Measurements from ENCODE around the gene MANSC4. TPM values are rescaled to one million over a fixed set of nuclear protein-coding genes. Genes with fewer than 3 reads are reported as not detected.

Gene MANSC4
- total and polyA plus RNA-seq, 9 of the 15 experiments (the other 6 are each of a cell fraction or from before 2014, with no cell fraction given): not detected

GRCh38 chr12:27780612-27781408 is 774 bp upstream of the MANSC4 start (continued):
- no peak for TF ChIP-seq RERE (CRISPR knock-in tag; IDR thresholded peaks at IDR 0.05; ENCODE audit: borderline replicate concordance)
- TF ChIP-seq ZBTB5 (IDR thresholded peaks at IDR 0.05): no peak
- TF ChIP-seq ETV5 (CRISPR knock-in tag; IDR thresholded peaks at IDR 0.05; ENCODE audit: low read depth): no peak
- TF ChIP-seq CREB1 (IDR thresholded peaks at IDR 0.05): no peak
- TF ChIP-seq CREB1 (CRISPR knock-in tag; IDR thresholded peaks at IDR 0.05): peak; percentile 39; the same call in 1 of the 2 replicates
- no peak for TF ChIP-seq ZSCAN29 (IDR thresholded peaks at IDR 0.05)
- no peak for TF ChIP-seq JUN (IDR thresholded peaks at IDR 0.05; ENCODE audit: borderline replicate concordance, low read depth, low read length)
- TF ChIP-seq JUN (CRISPR knock-in tag; IDR thresholded peaks at IDR 0.05; ENCODE audit: borderline replicate concordance): no peak
- no peak for TF ChIP-seq PBX2 (CRISPR knock-in tag; IDR thresholded peaks at IDR 0.05; ENCODE audit: low read depth)
- TF ChIP-seq PBX2 (tag; conservative IDR thresholded peaks at IDR 0.05; ENCODE audit: low read depth): no peak
- TF ChIP-seq THAP12 (CRISPR knock-in tag; IDR thresholded peaks at IDR 0.05): no peak
- no peak for TF ChIP-seq SMARCA4 (IDR thresholded peaks at IDR 0.05)
- TF ChIP-seq ZNF77 (CRISPR knock-in tag; IDR thresholded peaks at IDR 0.05): no peak
- no peak for TF ChIP-seq ILF3 (IDR thresholded peaks at IDR 0.05; ENCODE audit: borderline replicate concordance)
- TF ChIP-seq ZNF41 (CRISPR knock-in tag; conservative IDR thresholded peaks at IDR 0.05): no peak
- no peak for TF ChIP-seq ESRRA (IDR thresholded peaks at IDR 0.05; ENCODE audit: borderline replicate concordance, low read depth)

Measured in K562 (cell line).